Measurements from ENCODE around the gene KCNIP1.

The KCNIP1 gene

DNA sequence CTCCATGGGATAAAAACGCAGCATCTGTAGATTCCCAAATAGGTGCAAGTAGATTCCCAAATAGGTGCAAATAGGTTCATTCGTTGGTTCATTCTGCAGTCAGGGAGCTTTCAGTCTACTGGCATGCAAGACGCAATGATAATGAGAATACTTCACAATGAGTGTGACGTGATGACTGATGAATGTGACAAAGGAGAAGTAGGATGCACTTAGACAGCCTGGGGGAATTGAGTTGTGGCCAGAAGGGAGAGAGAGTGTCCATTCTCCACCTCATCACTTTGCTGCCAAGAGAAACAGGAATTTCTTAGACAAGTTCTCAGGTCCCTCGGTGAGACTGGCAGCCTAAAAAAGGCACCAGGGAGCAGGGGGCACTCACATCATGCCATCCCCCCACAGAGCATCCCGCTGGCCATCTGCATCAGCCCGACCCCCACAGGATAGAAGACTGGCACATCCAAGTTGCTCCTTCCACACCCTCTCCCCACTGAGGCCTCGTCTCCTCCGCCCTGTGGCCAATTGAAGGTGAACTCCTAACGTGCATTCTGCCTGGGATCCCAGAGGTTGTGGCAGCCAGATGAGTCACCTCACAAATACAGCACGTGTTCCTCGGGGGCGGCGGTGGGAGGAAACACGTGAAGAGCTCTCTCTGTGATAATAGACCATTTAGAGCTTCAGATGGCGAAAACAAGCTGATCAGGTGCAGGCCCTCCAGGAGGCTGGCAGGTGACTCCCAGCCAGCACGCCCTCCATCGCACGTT, 19.9 kb upstream of the KCNIP1 start:
- DNase-seq (ENCODE audit: low read depth), result no peak

DNA sequence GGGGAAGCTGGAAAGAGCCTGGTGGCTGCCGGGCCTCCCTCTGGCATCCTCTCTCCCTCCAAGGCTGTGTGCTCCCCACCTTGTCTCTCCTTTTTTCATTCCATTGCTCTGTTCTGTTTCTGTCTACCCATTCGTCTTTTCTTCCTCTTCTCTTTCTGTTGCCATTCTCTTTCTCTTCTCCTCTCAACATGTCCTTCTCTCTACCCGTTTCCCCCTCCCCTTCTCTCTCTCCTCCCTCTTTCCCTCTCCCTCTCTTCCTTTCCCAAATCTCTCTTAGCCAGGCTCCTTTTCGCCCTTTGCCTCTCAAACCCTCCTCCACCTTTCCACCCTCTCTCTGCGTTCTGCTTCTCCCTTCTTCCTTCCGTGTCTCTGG, 19.4 kb upstream of the KCNIP1 start:
- DNase-seq (ENCODE audit: low read depth), result no peak

DNA sequence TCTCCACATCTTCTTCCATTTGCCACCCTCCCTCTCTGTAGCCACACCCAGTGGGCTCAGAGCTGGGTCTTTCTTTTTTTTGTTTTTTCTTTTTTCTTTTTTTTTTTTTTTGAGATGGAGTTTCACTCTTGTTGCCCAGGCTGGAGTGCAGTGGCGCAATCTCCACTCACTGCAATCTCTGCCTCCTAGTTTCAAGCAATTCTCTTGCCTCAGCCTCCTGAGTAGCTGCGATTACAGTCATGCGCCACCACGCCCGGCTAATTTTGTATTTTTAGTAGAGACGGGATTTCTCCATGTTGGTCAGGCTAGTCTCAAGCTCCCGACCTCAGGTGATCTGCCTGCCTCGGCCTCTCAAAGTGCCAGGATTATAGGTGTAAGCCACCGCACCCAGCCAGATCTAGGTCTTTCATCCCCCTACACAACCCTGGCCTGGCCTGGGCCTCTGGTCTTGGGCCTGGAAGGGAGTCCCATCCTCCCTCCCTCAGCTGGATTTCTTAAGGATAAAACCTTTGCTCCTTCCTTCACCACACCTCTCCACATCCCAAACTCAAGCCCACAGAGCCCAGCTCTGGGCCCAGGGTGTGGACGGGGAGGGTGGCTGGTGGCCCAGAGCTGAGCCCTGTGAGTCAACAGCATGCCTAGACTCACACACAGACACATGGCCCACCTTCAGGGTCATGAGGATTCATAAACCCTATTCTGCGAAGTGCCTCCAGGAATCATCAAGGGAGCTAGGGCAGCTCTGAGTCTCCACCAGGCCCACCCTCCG, 18.8 kb upstream of the KCNIP1 start:
- DNase-seq (ENCODE audit: low read depth), result no peak

DNA sequence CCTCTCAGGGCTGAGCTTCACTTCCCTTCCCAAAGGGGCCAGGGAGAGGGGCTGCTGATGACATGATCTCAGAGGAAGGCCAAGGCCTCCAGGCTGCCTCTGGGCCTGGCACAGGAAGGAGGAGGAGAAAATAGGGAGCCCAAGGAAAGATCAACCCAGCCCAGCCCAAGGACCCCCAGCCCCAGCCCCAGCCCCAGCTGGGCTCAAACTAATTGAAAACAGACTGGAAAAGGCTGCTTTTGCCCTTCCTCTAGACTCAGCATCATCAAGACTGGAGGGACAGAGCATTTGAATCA, 18.3 kb upstream of the KCNIP1 start:
- DNase-seq (ENCODE audit: low read depth), result no peak

DNA sequence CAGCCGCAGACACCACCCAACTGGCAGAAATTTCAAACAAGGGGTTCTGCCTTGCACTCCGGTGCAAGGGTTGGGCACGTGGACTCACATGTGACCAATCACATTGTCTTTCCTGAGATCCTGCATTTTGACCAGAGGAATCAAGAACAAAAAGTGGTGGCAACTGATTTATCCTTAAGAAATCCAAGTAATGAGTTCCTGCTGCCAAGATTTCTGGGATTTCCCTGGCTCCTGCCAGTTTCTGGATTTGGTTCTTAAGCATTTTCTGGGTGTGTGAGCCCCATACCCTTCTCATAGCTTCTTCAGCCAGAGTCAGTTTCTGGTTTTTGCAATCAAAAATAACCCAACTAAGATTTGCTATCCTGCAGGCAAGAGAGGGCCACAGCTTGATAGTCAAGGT, 17.4 kb upstream of the KCNIP1 start:
- DNase-seq (ENCODE audit: low read depth), result no peak

DNA sequence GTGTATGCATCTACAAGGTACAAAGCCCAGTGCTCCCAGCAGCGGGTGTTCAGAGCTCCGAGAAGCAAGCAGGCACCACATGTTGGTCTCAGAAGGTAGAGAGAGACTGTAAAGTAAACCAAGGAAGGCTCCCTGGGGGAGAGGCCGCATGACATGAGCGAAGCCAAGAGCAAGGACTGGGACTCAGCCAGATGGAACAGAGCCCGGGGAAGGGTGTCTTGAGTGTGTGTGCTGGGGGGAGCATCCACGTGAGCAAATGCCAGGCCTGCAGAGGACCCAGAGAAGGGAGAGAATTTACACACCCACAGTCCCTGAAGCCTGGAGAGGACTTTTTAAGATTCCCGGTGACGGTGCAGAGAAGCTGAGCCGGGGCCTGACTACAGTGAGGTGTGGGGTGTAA, 15.2 kb upstream of the KCNIP1 start:
- DNase-seq (ENCODE audit: low read depth), result no peak

DNA sequence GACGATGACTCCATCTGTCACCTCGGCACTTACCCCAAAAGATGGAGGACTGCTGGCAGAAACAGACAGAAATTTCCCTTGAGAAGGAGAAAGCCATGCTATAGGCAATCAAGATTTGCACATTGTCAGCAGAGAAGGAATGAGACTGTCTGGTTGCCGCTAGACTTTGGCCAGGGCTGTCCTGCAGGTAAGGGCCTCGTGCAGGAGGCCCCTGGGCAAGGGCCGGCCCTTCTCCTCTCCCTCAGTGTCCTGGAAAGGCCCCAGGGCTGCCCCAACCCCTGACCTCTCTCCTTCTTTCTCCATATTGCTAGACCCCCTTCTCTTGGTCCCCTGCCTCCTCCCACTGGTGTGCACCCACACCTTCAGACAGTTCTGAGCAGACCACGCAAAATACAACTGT, 14.6 kb upstream of the KCNIP1 start:
- DNase-seq (ENCODE audit: low read depth), result no peak

DNA sequence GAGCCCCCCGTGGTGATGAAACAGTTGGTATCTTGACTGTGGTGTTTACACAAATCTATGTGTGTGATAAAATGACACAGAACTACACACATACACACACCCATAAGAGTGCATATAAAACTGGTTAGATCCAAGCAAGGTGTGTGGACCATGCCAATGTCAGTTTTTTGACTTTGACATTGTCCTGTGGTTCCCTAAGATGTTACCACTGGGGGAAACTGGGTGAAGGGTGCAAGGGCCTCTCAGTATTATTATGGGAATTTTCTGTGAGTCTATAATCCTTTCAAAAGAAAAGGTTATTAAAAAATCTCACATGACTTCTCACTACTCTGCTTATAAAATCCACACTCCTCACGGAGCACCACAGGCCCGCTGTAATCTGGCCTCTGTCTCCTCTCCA, 13.4 kb upstream of the KCNIP1 start:
- no peak for DNase-seq (ENCODE audit: low read depth)

DNA sequence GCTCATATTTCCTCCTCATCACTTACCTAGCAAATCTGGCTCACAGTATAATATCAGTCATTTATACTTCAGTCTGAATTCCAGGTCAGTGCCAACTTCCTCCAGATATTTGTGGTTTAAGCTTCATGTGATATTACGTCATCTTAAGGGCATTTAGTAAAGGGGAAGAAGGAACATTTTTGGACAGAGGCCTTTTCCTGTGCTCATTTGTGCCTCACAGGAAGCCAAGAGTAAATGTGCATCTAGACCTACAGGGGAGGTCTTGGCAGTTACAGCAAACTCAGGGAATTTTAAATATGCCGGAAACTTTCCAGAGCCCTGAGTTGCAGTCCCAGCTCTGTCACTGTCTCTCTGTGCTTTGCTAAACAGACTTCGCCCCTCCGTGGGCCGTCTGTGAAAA, 12.3 kb upstream of the KCNIP1 start:
- no peak for DNase-seq (ENCODE audit: low read depth)

DNA sequence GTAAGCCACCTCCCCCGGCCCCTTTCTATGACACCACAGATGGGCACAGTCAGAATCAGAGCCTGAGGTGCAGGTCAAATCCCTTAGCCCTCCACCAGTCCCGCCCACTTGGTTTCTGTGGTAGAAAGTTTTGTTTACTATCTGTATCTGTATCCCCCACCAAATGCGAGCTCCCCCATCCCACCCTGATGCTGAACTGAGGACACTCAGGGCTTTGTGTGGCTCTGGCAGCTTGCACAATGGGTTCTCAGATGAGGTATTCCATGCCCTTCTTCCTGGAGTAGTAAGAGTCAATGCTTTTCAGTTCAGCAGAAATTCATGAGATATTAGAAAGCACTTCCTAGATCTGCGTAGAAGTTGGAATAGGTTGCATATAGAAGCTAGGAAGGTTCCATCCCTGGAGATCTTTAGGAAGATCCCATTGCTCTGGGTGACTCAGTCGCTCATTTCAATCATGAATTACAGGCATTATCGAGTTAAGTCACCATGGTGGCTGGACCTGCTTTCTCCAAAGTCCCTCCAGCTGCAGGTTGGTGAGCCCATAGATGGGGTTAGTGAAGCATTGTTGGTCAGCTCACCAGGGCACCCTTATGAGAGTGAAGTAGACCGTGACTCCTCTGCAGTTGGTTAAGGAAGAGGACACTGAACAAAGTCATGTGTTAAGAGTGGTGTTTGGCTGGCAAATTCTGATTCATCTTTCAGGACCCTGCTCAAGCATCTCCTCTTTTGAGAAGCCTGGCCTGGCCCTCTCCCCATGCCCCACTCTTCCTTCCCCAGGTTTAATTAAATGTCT, 10.6 kb upstream of the KCNIP1 start:
- DNase-seq (ENCODE audit: low read depth), result no peak

DNA sequence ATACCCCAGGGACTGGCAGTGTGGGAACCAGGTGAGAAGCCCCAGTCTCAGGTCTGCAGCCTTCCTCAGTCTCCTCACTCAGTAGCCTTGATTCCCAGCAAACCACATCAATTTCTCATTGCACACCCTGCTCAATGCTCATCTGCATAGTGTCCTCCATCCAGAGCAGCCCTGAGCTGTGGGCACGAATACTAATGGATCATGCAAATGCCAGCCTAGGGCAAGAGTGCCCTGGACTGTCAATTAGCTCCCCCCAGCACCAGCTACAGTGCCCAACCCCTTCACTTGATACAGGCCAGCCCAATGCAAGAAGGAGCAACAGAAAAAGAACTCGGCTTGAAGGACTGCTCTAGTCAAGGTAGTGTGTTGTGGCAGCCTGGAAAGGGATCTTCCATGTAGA, 9.8 kb upstream of the KCNIP1 start:
- no peak for DNase-seq (ENCODE audit: low read depth)

DNA sequence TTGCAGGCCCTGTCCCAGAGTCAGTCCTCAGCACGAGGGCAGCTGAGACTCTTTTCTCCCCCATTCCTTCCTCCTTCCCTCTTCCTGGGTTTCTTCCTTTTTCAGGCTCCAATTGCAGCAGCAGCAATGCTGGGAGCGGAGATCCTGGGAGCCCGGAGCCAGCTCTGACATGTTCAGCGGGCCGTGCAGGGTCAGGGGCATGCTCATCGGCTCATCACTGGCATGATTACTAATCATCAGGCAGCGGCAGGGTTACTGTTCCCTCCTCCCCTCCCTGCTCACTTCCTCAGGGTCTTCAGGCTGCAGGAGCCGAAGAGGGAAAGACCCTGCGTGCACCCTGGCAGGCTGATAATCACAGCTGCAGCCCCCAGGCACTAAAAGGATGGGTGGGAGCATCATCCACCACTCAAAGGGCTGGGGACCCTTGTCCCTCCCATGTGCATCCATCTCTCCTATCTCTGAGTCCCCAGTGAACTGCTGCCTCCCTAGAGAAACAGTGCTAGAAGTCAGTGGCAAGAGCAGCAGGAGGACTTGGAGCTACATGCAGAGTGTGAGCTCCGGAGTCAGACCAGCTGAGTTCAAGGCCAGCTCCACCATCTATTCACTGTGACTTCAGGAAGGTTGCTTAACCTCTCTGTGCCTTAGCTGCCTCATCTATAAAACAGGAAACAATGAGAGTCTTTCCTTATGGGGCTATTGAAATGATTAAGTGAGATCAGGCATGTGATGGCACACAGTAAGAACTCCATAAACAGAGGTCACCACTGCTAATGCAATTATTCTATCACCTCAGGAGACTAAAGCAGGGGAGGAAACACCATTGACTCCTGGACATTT, 7.8 kb upstream of the KCNIP1 start:
- no peak for DNase-seq (ENCODE audit: low read depth)

DNA sequence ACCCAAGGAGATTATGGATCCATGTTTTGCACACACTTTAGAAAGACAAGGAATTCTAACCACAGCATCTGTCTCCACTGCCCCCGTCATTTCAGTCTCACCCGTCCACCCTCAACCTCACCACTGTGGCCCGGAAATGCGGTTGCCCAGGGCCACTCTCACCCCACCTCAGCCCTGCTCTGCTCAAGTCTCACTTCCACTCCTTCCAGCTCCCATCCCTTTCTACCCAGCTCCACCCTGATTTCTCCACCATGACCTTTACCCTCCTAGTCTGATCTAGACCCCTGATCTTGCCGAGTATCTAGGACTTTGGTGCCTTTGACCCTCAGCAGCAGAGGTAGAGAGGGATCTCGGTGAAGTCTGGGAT, 7.2 kb upstream of the KCNIP1 start:
- DNase-seq (ENCODE audit: low read depth), result no peak

DNA sequence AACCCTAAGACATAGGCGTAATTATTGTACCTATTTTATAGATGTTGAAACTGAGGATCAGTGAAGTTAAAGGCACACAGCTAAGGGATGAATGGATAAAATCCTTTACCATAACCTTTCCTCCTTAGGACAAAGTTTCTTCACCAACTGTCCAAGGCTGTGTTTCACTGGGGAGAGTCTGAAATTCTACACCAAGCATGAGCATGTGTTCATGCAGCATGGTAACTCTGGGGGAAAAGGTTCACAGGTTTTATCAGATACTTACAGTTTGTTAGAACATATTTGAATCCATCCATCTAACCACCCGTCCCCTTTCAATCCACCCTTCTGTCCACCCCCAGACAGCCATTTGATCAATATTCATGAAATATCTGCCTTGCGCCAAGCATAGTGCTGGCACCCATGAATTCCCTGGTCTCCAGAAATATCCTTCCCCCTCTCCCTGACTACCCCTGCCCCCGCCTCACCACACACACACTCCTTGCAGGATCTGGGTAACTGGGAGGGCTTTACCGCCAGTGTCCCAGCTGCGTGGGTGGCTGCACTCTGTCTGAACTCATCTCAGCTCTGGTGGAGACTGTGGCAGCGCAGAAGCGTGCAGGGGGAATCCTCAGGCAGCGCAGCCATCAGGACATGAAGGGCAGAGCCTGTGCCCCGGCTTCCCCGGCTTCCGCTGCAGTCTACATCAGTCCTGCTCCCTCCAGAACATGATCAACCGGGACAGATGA, 6.3 kb upstream of the KCNIP1 start:
- no peak for DNase-seq (ENCODE audit: low read depth)

DNA sequence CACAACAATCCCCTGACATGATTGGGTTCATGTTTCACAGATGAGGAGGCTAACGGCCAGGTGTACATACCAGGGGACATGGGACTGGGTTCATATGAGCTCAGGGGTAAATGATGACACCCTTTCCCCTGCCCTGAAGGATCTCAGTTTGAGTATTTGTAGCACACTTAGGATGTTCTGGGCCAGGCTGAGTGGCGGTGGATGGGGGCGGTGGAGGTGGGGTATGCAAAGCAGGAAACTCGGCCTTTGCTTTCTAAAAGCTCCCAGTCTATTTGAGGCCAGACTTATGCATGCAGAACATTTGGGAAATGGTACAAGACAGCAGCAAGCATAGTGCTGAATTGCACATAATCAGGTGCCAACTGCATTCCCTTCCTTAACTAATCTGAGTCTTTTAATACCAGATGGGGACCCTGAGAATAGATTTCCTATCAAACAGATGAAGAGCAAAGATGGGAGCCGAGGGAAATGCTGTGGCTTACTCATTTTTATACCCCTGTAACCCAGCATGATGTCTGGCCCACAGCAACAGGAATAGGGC, 4.9 kb upstream of the KCNIP1 start:
- no peak for DNase-seq (ENCODE audit: low read depth)

DNA sequence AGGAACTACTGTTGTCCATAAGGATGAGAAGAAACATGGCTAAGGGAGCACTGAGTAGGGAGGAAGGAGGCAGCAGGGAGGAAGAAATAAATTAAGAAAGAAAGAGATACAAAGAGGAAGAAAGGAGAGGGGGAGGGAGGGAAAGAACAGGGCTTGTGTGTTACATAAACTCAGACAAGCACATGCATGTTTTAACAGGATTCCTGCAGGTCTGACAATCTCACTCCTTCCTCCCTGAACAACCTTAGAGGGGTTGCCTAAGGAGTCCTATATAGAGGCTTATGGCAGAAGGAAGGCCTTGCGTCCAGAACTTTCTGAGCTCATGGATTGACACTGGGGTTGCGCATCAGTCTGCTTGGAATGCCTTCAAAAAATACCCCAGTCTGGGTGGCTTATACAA, 4.2 kb upstream of the KCNIP1 start:
- no peak for DNase-seq (ENCODE audit: low read depth)

DNA sequence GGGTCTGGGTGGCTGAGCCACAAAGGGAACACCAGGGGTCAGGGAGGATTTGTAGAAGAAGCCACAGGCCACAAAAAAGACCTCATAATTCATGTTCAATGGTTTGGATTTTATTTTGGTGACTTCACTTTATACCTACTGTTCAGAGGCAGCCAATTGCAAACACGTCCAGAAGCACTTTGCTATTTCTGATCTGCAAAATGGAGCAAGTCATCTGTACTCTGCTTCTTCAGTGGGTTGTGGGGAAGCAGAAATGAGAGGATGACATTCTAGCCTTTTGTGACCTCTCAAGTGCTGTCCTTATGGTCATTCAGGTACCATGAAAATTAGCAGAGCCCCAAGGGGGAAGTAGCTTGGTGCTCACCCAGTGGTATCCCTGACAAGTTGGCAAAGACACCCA, 2.5 kb upstream of the KCNIP1 start:
- no peak for DNase-seq (ENCODE audit: low read depth)

DNA sequence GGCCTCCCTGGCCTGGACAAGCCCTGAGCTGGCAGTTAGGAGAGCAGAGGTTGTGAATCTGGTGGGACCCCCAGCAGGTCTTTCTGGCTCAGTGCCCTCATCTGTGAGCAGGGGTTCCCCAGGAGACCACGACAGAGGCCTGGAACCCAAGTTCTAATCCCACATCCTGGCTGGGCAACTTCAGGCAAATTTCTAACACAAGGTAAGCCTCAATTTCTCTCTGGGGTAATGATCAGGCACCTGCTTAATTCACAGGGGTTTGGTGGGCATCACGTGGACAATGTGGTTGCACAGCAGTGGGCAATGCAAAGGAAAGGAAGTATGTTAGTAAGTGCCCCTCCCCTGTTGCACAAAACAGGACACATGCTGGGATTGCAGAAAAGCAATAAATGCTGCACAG, 1.9 kb upstream of the KCNIP1 start:
- DNase-seq (ENCODE audit: low read depth), result no peak

DNA sequence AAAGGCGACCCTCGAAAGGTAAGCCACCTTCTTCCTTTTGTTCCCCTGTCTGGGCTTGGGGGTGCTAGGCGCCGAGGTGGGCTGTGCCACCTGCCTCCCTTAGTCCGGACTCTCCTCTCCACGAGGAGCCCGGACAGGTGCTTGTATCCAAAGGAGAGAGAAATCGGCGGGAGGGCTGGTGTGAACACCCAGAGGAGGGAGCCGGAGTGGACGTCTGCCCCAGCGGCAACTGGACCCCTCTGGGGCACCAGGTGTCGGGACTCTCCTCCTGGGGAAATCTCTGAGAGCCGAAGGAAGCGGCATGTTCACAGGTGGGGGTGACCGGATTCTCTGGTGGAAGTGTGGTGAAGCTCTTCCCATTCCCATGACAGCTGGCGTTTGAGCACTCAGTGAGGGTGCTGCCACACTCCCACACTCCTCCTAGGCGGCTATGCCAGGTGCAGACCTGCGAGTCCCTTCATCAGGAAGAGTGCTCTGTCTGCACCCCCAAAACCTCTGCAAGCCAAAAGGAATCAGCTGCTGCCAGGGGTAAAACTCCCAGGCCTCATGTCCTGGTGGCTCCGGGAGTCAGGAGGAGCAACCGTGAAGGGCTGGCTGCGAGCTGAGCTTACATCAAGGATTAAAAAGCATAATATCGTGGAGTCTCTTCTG, 921 bp downstream of the KCNIP1 start:
- no peak for DNase-seq (ENCODE audit: low read depth)

DNA sequence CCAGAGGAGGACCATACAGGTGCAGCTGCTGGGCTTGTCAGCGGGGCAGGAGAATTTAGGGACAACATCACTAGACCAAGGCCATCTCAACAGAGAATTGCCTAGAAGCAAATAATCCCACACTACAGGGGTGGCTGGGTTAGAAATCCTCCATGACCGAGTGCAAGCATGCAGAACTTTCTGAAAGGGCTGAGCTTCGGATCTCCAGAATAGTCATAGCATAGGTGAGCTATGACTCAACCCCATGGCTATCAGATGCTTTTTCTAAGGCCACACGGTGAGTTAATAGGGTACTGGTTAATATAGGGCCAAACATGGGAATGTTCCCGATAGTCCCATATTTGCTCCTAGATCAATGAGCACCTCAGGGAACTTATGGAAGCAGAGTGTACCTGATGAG, 4.2 kb downstream of the KCNIP1 start:
- DNase-seq (ENCODE audit: low read depth), result no peak
